AG09319 (cell line): ENCODE measurements around the gene VEPH1.

Experiments
- DNase-seq: peaks from one replicate; pipeline ENCODE4 v3.0.0-alpha.2; 2010; ENCODE audit warnings: low read depth; ENCODE audit errors: extremely low read depth
- TF ChIP-seq, protein P1 (sequence below): IDR thresholded peaks from 2 replicates; pipeline ENCODE4 v1.5.1; 2011; ENCODE audit warnings: low read depth, mild to moderate bottlenecking, inconsistent platforms, low read length, moderate library complexity

The VEPH1 gene

DNA sequence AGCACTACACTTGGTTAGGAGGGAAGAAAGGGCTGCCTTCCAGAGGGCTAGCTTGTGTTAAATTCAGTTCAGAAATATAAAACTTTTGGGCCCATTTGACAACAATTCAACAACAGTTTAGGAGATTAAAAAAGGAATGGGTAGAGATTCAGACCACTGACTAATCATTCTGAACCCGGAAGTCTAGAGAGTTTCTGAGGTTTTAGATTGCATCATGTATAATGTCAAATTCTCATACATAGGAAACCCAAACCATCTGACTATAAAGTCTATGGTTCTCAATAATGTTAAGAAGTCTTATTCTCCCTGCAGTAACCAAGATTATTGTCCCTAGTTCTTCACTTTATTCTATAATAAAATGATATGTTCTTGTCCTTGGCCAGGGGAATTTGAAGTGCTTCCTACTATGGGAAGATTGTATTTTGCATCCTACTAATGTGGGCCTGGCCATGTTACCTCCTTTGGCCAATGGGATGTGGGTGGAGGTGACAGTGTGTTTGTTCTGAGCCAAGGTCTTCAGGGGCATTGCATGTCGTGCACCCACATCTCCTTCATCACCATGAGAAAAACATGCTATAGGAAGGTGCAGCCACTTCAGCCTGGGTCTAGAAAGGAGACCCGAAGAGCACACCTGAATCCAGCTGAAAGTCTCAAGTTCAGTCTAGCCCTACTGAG, 276.9 kb downstream of the VEPH1 start:
- TF ChIP-seq, protein P1, sequence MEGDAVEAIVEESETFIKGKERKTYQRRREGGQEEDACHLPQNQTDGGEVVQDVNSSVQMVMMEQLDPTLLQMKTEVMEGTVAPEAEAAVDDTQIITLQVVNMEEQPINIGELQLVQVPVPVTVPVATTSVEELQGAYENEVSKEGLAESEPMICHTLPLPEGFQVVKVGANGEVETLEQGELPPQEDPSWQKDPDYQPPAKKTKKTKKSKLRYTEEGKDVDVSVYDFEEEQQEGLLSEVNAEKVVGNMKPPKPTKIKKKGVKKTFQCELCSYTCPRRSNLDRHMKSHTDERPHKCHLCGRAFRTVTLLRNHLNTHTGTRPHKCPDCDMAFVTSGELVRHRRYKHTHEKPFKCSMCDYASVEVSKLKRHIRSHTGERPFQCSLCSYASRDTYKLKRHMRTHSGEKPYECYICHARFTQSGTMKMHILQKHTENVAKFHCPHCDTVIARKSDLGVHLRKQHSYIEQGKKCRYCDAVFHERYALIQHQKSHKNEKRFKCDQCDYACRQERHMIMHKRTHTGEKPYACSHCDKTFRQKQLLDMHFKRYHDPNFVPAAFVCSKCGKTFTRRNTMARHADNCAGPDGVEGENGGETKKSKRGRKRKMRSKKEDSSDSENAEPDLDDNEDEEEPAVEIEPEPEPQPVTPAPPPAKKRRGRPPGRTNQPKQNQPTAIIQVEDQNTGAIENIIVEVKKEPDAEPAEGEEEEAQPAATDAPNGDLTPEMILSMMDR = no peak
- DNase-seq = no peak

DNA sequence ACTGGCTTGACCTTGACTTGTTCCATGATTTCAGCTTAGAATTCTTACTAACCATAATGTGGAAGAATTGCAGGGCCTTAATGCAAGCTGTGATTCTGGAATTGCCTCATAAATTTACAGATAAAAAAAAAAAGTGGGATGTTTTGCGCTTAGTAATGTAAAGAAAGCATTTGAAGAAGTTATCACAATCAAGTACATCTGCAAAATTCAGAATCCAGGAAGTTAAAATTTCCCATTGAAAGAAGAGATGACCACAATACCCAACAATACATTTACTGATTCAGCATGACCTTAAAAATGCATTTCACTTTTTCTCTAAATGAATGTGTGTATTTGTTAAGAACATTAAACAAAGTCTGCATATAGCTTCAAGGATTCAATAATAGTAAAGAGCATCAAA, 278.2 kb downstream of the VEPH1 start:
- DNase-seq = no peak
- TF ChIP-seq, protein P1 = no peak

DNA sequence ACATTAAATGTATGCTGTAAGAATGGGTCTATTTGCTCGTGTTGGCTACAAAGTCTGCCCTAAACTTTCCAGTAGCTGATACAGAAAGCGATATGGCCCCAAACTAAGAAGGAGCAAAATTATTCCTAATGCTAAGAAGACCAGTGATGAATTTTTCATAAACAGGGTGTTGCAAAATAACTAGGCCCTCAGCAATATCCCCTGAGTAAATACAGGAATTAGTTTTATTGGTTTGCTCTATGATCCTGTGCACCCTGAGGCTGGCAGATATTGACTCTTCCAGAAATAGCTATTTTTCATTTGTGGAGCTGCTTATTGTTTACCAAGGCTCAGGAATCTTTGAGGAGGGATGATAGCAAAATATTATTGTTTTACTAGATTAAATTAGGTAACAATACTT, 282.3 kb downstream of the VEPH1 start:
- no peak for DNase-seq
- TF ChIP-seq, protein P1 = no peak

DNA sequence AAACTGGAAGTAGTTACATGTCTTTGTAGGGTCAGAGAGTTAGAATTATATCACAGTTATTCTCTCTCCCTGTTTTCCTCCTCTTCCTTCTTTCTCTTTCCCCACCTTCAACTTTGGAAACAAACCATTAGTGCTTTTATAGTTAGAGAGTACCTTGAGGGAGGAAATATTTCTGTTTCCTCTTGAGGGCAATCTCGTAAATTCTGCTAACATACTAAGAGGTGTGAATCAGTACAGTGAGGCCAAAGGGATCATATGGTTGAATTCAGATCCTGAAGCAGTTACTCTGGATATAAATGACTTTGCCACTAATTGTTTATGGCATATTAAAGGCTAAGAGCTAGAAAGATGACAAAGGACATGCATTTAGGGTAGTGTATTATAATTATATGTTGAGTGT, 283.0 kb downstream of the VEPH1 start:
- DNase-seq = no peak
- TF ChIP-seq, protein P1 = no peak

DNA sequence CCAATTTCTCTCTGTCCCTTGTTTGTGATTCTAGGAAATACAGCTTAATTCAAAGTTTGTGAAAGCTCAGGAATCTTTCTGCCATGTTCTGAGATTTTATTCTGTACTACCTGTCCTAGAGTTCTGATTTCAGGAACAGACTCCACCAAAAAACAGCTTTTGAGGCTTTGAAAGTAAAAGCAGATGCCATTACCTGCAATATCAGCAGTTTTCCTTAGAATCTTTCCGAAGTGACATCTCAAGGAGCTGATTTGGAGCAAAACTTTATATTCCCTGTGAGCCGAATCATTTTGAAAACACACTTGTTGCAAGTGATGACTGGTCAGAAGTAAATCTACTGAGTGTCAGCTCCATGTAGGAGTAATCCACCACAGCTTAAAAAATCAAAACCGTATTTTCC, 284.0 kb downstream of the VEPH1 start:
- TF ChIP-seq, protein P1 = no peak

More for the DNA sequence above, 284.0 kb downstream of the VEPH1 start:
- DNase-seq = no peak
